Upper lobe of right lung (tissue), 1 donor: Measurements from ENCODE around the gene SNX17. TPM values are rescaled to one million over a fixed set of nuclear protein-coding genes. Genes with fewer than 3 reads are reported as not detected.

ENCODE experiments used
- ATAC-seq: fragments of 200-7000 bp; cut with Tn5 transposase; one replicate; pipeline ENCODE4 v1.9.1; 2020; ENCODE audit warnings: mild to moderate bottlenecking, moderate library complexity
- DNase-seq: peaks from one replicate; pipeline ENCODE4 v3.0.0-alpha.2; 2020
- H3K27ac ChIP-seq: fragments of 200-600 bp; one replicate; pipeline ENCODE4 v1.8.0; 2022
- H3K27me3 ChIP-seq: fragments of 200-600 bp; one replicate; pipeline ENCODE4 v1.8.0; 2022; ENCODE audit warnings: mild to moderate bottlenecking
- H3K36me3 ChIP-seq: fragments of 200-600 bp; one replicate; pipeline ENCODE4 v1.8.0; 2022
- H3K4me1 ChIP-seq: fragments of 200-600 bp; one replicate; pipeline ENCODE4 v1.8.0; 2022
- H3K4me3 ChIP-seq: fragments of 200-600 bp; one replicate; pipeline ENCODE4 v1.8.0; 2022; ENCODE audit warnings: mild to moderate bottlenecking
- H3K9me3 ChIP-seq: fragments of 200-600 bp; one replicate; pipeline ENCODE4 v1.8.0; 2022
- CTCF ChIP-seq: fragments of 200-600 bp; IDR thresholded peaks from one replicate; pipeline ENCODE4 v1.8.0; 2022; ENCODE audit warnings: antibody characterized with exemption
- intact Hi-C: fragments of 100-400 bp; cut with DNase I; formaldehyde crosslinking; loops from one replicate; pipeline ENCODE4 v1.11.0; 2022
- long read RNA-seq: library from polyadenylated mRNA; unstranded; transcript quantifications from one replicate; pipeline ENCODE4 v2.0.0, GENCODE V29; 2021
- total RNA-seq: library from RNA; stranded (reverse); fragmentation: NEBNext Ultra II Directional; extraction: Animal tissue kit (Norgen Biotek cat#: 25700); gene quantifications from one replicate; pipeline ENCODE4 v1.2.1, GENCODE V29; 2021
- donor health status: DM: no; HTN: yes; CAD: no; lungs with severe emphysema.

SNX17 gene
- total RNA-seq: 97.6 TPM
- long read RNA-seq, transcript SNX17-201 (15 exons, 2,044 nt): major isoform, 300 of 365 reads
- long read RNA-seq, transcript SNX17-202 (16 exons, 2,007 nt): minor isoform, 8 of 365 reads
- long read RNA-seq, partial matches to known transcripts: 17 of 365 reads
- long read RNA-seq, other reads (novel, unspliced or antisense): 38 of 365 reads

- Histone ChIP-seq H3K27me3 (no peaks in the 10 kb centered on the region), H3K9me3 (no peaks in the 10 kb centered on the region), H3K4me3 (peak within 1 kb of the TSS; percentile 99), H3K27ac (peak within 1 kb of the TSS; percentile 94), H3K4me1 (peaks cover 29% of the 10 kb centered on the region), H3K36me3 (peaks cover 65% of the 10 kb centered on the region)
- ATAC-seq (peak; percentile 96), DNase-seq (peak; percentile 100)
- peak; percentile 85 for TF ChIP-seq CTCF
- intact Hi-C loops: no loop called here
Measured at GRCh38 chr2:27370026-27370815, at the start of gene SNX17, which contains the start of gene EIF2B4. Gene SNX17, plus strand, starts transcription at chr2:27370616. Its CDS starts 128 bp downstream, at chr2:27370744. Gene EIF2B4, minus strand, starts transcription at chr2:27370338. Its CDS starts 24 bp downstream, at chr2:27370314.

GRCh38 chr2:27320958-27321543 is 49.4 kb upstream of the SNX17 start:
- H3K4me1 ChIP-seq: peaks cover 15% of the 10 kb centered on the region
- no peak overlapping the region for H3K4me3 ChIP-seq
- H3K27ac ChIP-seq: peak overlapping the region; percentile 36
- ATAC-seq: peak; percentile 58
- peak; percentile 76 for DNase-seq
- intact Hi-C loops: no loop called here
- no peak for TF ChIP-seq CTCF
- H3K27me3 ChIP-seq: no peaks in the 10 kb centered on the region
- no peaks in the 10 kb centered on the region for H3K9me3 ChIP-seq
- H3K36me3 ChIP-seq: peaks cover 8% of the 10 kb centered on the region

- H3K36me3 ChIP-seq: peaks cover 20% of the 10 kb centered on the region
- peak; percentile 36 for ATAC-seq
- H3K4me1 ChIP-seq: peaks cover 15% of the 10 kb centered on the region
- no peak for TF ChIP-seq CTCF
- H3K9me3 ChIP-seq: no peaks in the 10 kb centered on the region
- DNase-seq: no peak
- intact Hi-C loops: no loop called here
- no peaks in the 10 kb centered on the region for H3K27me3 ChIP-seq
- H3K27ac ChIP-seq: peak overlapping the region; percentile 99
- H3K4me3 ChIP-seq: peak overlapping the region; percentile 95
Measured at GRCh38 chr2:27322301-27322765, 48.1 kb upstream of the SNX17 start.

- Histone ChIP-seq H3K27ac (peak within 1 kb of the TSS; percentile 99), H3K4me1 (peaks cover 15% of the 10 kb centered on the region), H3K9me3 (no peaks in the 10 kb centered on the region), H3K4me3 (peak within 1 kb of the TSS; percentile 95), H3K27me3 (no peaks in the 10 kb centered on the region), H3K36me3 (peaks cover 21% of the 10 kb centered on the region)
- ATAC-seq: peak; percentile 95
- intact Hi-C loops: no loop called here
- DNase-seq: peak; percentile 96
- no peak for TF ChIP-seq CTCF
Measured at GRCh38 chr2:27322766-27323595, 47.4 kb upstream of the SNX17 start, which contains the start of gene MPV17. Gene MPV17, minus strand, starts transcription at chr2:27323097. Its CDS starts 580 bp downstream, at chr2:27322517.
